Measurements from ENCODE around the gene SGTA. TPM values are rescaled to one million over a fixed set of nuclear protein-coding genes. Genes with fewer than 3 reads are reported as not detected.
A peak's percentile ranks its signal among the peaks of the same experiment; 100 is the strongest.

SGTA gene
- total RNA-seq, 1 experiment from 2014 or later: 109 TPM

- intact Hi-C loops (cut with micrococcal nuclease): no loop called here
- no peaks in the 10 kb centered on the region for H3K9me2 ChIP-seq (ENCODE audit: insufficient read depth)
- ChIA-PET CTCF (interaction anchor here (1.0 kb wide), 1 partner anchor 171 kb away, joined by 3 read pairs; no protein-coding TSS in a partner anchor), POLR2A (interaction anchor here (1.0 kb wide), 1 partner anchor 35 kb away, joined by 5 read pairs; the partner anchor contains the start of gene THOP1), RAD21 (ENCODE audit: low non-redundant PET in 1 of 2, low total read pairs in 2 of 2, uncharacterized antibody in 2 of 2, unreplicated experiment in 2 of 2) (no interaction called here)
- peak within 1 kb of the TSS; percentile 98 for H3K4me2 ChIP-seq (ENCODE audit: low read length)
- H2AFZ ChIP-seq (ENCODE audit: low read depth, low read length, poor library complexity, severe bottlenecking): peak within 1 kb of the TSS; percentile 90
- no peaks in the 10 kb centered on the region for H4K20me1 ChIP-seq (ENCODE audit: insufficient read depth)
- BruUV-seq (replicated peaks): no TSS peak
- 0 out of 2 replicates have a peak, but pooled peaks cover 4% of the 10 kb centered on the region for H3K79me2 ChIP-seq (ENCODE audit: insufficient read depth, low read length)
- no peaks in the 10 kb centered on the region for H3K27me3 ChIP-seq (ENCODE audit: insufficient read depth, low read length)
- H3K27ac ChIP-seq (ENCODE audit: low read depth, low read length): peak within 1 kb of the TSS; percentile 53; the same call in 1 of the 2 replicates
- peak within 1 kb of the TSS; percentile 65 to 95 for H3K4me3 ChIP-seq (replicated peaks in 1 of 2; ENCODE audit: low read depth in 1 of 2, low read length in 2 of 2)
- ATAC-seq (peak; percentile 95), DNase-seq (ENCODE audit: low read depth, low spot score) (peak; percentile 93)
- peak within 1 kb of the TSS; percentile 79 for H3K9ac ChIP-seq (ENCODE audit: low read length)
- H3K36me3 ChIP-seq (ENCODE audit: control insufficient read depth in 1 of 2, insufficient read depth in 2 of 2, low read length in 2 of 2): no peaks in the 10 kb centered on the region
- no peaks in the 10 kb centered on the region for H3K9me3 ChIP-seq (ENCODE audit: control insufficient read depth in 1 of 2, insufficient read depth in 1 of 2, low read depth in 1 of 2, low read length in 2 of 2)
- peaks cover 6 to 18% of the 10 kb centered on the region in 2 experiments for H3K4me1 ChIP-seq (ENCODE audit: control insufficient read depth in 1 of 2, insufficient read depth in 2 of 2, low read length in 2 of 2)
- TF ChIP-seq ZBTB33 (IDR thresholded peaks at IDR 0.05; ENCODE audit: extremely low read depth, insufficient replicate concordance, low read length) (no peak), EZH2phosphoT487 (IDR thresholded peaks at IDR 0.05; ENCODE audit: borderline replicate concordance) (no peak), POLR2AphosphoS5 (IDR thresholded peaks at IDR 0.05; ENCODE audit: low read depth, low read length) (peak; percentile 82), ZFX (IDR thresholded peaks at IDR 0.05) (no peak; the same call in 1 of the 2 replicates), CEBPB (IDR thresholded peaks at IDR 0.05; ENCODE audit: low read depth) (no peak), ZNF274 (IDR thresholded peaks at IDR 0.05; ENCODE audit: low read depth, low read length) (no peak), TCF7L2 (IDR thresholded peaks at IDR 0.05; ENCODE audit: borderline replicate concordance, extremely low read depth, insufficient read depth, insufficient read length) (peak; percentile 35), EZH2 (IDR thresholded peaks at IDR 0.05) (no peak), SP1 (IDR thresholded peaks at IDR 0.05; ENCODE audit: low read depth) (peak; percentile 57), ATF3 (IDR thresholded peaks at IDR 0.05) (no peak), FOSL1 (IDR thresholded peaks at IDR 0.05; ENCODE audit: low read depth) (no peak), POLR2A (IDR thresholded peaks at IDR 0.05; ENCODE audit: borderline replicate concordance, extremely low read depth, insufficient read depth, insufficient read length) (no peak), CBX3 (IDR thresholded peaks at IDR 0.05; ENCODE audit: low read depth) (peak; percentile 86; the same call in 1 of the 2 replicates), RAD21 (IDR thresholded peaks at IDR 0.05; ENCODE audit: low read depth) (no peak; the same call in none of the 2 replicates), SRF (IDR thresholded peaks at IDR 0.05; ENCODE audit: low read depth) (no peak), REST (IDR thresholded peaks at IDR 0.05; ENCODE audit: low read depth) (no peak), YY1 (IDR thresholded peaks at IDR 0.05; ENCODE audit: extremely low read depth, insufficient replicate concordance, low read depth, low read length) (peak; percentile 77), EGR1 (IDR thresholded peaks at IDR 0.05; ENCODE audit: low read depth) (no peak), SIN3A (IDR thresholded peaks at IDR 0.05; ENCODE audit: low read depth) (no peak)
- TF ChIP-seq, protein P1, sequence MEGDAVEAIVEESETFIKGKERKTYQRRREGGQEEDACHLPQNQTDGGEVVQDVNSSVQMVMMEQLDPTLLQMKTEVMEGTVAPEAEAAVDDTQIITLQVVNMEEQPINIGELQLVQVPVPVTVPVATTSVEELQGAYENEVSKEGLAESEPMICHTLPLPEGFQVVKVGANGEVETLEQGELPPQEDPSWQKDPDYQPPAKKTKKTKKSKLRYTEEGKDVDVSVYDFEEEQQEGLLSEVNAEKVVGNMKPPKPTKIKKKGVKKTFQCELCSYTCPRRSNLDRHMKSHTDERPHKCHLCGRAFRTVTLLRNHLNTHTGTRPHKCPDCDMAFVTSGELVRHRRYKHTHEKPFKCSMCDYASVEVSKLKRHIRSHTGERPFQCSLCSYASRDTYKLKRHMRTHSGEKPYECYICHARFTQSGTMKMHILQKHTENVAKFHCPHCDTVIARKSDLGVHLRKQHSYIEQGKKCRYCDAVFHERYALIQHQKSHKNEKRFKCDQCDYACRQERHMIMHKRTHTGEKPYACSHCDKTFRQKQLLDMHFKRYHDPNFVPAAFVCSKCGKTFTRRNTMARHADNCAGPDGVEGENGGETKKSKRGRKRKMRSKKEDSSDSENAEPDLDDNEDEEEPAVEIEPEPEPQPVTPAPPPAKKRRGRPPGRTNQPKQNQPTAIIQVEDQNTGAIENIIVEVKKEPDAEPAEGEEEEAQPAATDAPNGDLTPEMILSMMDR (IDR thresholded peaks at IDR 0.05 in 2 of 3, conservative IDR thresholded peaks at IDR 0.05 in 1 of 3; ENCODE audit: borderline replicate concordance in 1 of 3, insufficient read depth in 1 of 3, low read depth in 2 of 3, low read length in 2 of 3): peak; percentile 77 to 93 (median 84); a peak in 5 of 6 replicates
Measured at GRCh38 chr19:2819540-2820111, 36.6 kb upstream of the SGTA start, which contains the start of gene ZNF554. Gene ZNF554 (plus strand): TSS chr19:2819868. CDS start chr19:2820072, 204 bp downstream.

Data from HCT116 (cell line).